Endothelial cell of umbilical vein (primary cell): Measurements from ENCODE around the gene G6PC2. TPM values are rescaled to one million over a fixed set of nuclear protein-coding genes. Genes with fewer than 3 reads are reported as not detected.

Experiments used
- BruUV-seq: library from RNA; stranded (reverse); fragments of 400-500 nt; replicated peaks from 2 replicates; lab custom pipeline; 2021; lab: Mats Ljungman, UMichigan
- CTCF ChIA-PET: fragments of 300-600, 350-600 bp; sonication (Branson Sonifier 250); formaldehyde crosslinking; loops from one replicate; lab custom pipeline; 2021; ENCODE audit warnings: antibody characterized with exemption, inconsistent platforms; lab: Charles Lee
- POLR2A ChIA-PET: fragments of 300-600, 350-600 bp; sonication (Branson Sonifier 250); formaldehyde crosslinking; loops from one replicate; lab custom pipeline; 2021; ENCODE audit warnings: antibody characterized with exemption, inconsistent platforms; lab: Charles Lee
- DNase-seq: peaks from one replicate; pipeline ENCODE4 v3.0.0-alpha.2; 2011; ENCODE audit warnings: low read depth, low spot score
- FAIRE-seq: peaks from 2 replicates; lab custom pipeline; 2011; peaks lifted over from hg19 to GRCh38; lab: Jason Lieb, UNC
- H2AFZ ChIP-seq: 2 replicates; pipeline ENCODE4 v1.6.0; 2012; ENCODE audit warnings: low read depth, low read length, control low read depth, inconsistent platforms
- H3K27ac ChIP-seq: 2 replicates; pipeline ENCODE4 v1.5.1; 2011; ENCODE audit warnings: low read depth, mild to moderate bottlenecking, control low read depth, low read length, moderate library complexity; ENCODE audit not compliant: insufficient read depth
- H3K27me3 ChIP-seq, 2 experiments: 2 replicates each; pipeline versions ENCODE4 v1.6.0 to v1.6.1; 2011; ENCODE audit warnings: low read length in 2 of 2, mixed read lengths in 1 of 2; ENCODE audit not compliant: control insufficient read depth in 2 of 2, insufficient read depth in 2 of 2
- H3K36me3 ChIP-seq, 2 experiments: 2 replicates in 1 of 2; 3 replicates in 1 of 2; pipeline ENCODE4 v1.5.1; 2011; ENCODE audit warnings: low read length in 2 of 2, mild to moderate bottlenecking in 1 of 2, moderate library complexity in 1 of 2; ENCODE audit not compliant: control insufficient read depth in 2 of 2, insufficient read depth in 2 of 2; ENCODE audit errors: extremely low read depth in 1 of 2
- H3K4me1 ChIP-seq: 3 replicates; pipeline ENCODE4 v1.5.1; 2011; ENCODE audit warnings: mild to moderate bottlenecking, low read length; ENCODE audit not compliant: control insufficient read depth, insufficient read depth; ENCODE audit errors: extremely low read depth
- H3K4me2 ChIP-seq: 2 replicates; pipeline ENCODE4 v1.6.1; 2011; ENCODE audit warnings: low read length, control low read depth, mixed read lengths; ENCODE audit not compliant: insufficient read depth
- H3K4me3 ChIP-seq, 3 experiments: fragments of 200-600 bp in 1 of 3; sonication (generic), shearing (Covaris generic) in 1 of 3; replicated peaks in 1 of 3; 2 replicates each; pipeline ENCODE4 v1.5.1; 2011 to 2016; ENCODE audit warnings: control low read depth in 3 of 3, low read length in 3 of 3, mild to moderate bottlenecking in 2 of 3, inconsistent platforms in 1 of 3, low read depth in 1 of 3, moderate library complexity in 1 of 3; ENCODE audit not compliant: insufficient read depth in 1 of 3
- H3K79me2 ChIP-seq: 2 replicates; pipeline ENCODE4 v1.6.0; 2012; ENCODE audit warnings: low read length, inconsistent platforms; ENCODE audit not compliant: control insufficient read depth, insufficient read depth
- H3K9ac ChIP-seq: replicated peaks from 2 replicates; pipeline ENCODE3; 2011; ENCODE audit warnings: low read length, control low read depth; ENCODE audit not compliant: insufficient read depth; ENCODE audit errors: extremely low read depth
- H3K9me1 ChIP-seq: replicated peaks from 3 replicates; pipeline ENCODE4 v1.6.0; 2011; ENCODE audit warnings: mild to moderate bottlenecking, low read length; ENCODE audit not compliant: control insufficient read depth, insufficient read depth; ENCODE audit errors: extremely low read depth
- H3K9me3 ChIP-seq: replicated peaks from 2 replicates; pipeline ENCODE4 v1.5.1; 2012; ENCODE audit warnings: low read length, inconsistent platforms; ENCODE audit not compliant: control insufficient read depth, insufficient read depth
- H4K20me1 ChIP-seq: replicated peaks from 2 replicates; pipeline ENCODE3; 2011; ENCODE audit warnings: mild to moderate bottlenecking, low read length; ENCODE audit not compliant: control insufficient read depth, insufficient read depth; ENCODE audit errors: extremely low read depth
- EZH2 ChIP-seq: IDR thresholded peaks from 2 replicates; pipeline ENCODE4 v1.6.1; 2012; ENCODE audit warnings: borderline replicate concordance, low read depth, mild to moderate bottlenecking, moderate library complexity, low read length, inconsistent platforms; ENCODE audit not compliant: severe bottlenecking
- FOS ChIP-seq: IDR thresholded peaks from 2 replicates; pipeline ENCODE4 v1.6.1; 2011; ENCODE audit warnings: mild to moderate bottlenecking, low read length, moderate library complexity, borderline replicate concordance; ENCODE audit not compliant: insufficient read depth
- GATA2 ChIP-seq: IDR thresholded peaks from 2 replicates; pipeline ENCODE4 v1.7.0; 2011; ENCODE audit warnings: low read depth, mild to moderate bottlenecking, moderate library complexity, mixed read lengths, low read length; ENCODE audit not compliant: insufficient read length, insufficient read depth
- JUN ChIP-seq: IDR thresholded peaks from 2 replicates; pipeline ENCODE4 v1.6.1; 2011; ENCODE audit warnings: borderline replicate concordance, low read depth; ENCODE audit not compliant: insufficient read length, insufficient read depth
- MAX ChIP-seq: IDR thresholded peaks from 2 replicates; pipeline ENCODE4 v1.6.1; 2011; ENCODE audit not compliant: insufficient read depth, insufficient read length
- MYC ChIP-seq: IDR thresholded peaks from one replicate; pipeline ENCODE4 v1.6.1; 2011; ENCODE audit warnings: mild to moderate bottlenecking, low read depth, low read length
- POLR2A ChIP-seq: IDR thresholded peaks from 2 replicates; pipeline ENCODE4 v1.6.1; 2012; ENCODE audit warnings: low read depth, mild to moderate bottlenecking, control low read depth, low read length
- POLR2AphosphoS5 ChIP-seq: IDR thresholded peaks from 2 replicates; pipeline ENCODE4 v1.6.1; 2012; ENCODE audit warnings: low read depth, mild to moderate bottlenecking, control low read depth, low read length, moderate library complexity; ENCODE audit not compliant: insufficient read depth
- dilution Hi-C: fragments of 300-500 bp; cut with MboI; formaldehyde crosslinking; loops from one replicate; pipeline ENCODE4 v1.15.0; 2019; ENCODE audit warnings: low sequenced_read_pairs; ENCODE audit not compliant: extremely low pct_ligation_motif_present
- intact Hi-C: fragments of 100-400 bp; cut with micrococcal nuclease; formaldehyde crosslinking; loops from one replicate; pipeline ENCODE4 v1.10.0; 2022
- polyA plus RNA-seq, 4 experiments: library from polyadenylated mRNA; depleted of rRNA in 3 of 4; stranded (reverse) in 3 of 4; unstranded in 1 of 4; fragments of >200 nt; gene quantifications; 2 replicates each; pipeline versions ENCODE4 v1.2.1 to v1.2.3, GENCODE V29; 2011 to 2012; ENCODE audit warnings: missing spikeins in 1 of 4
- total RNA-seq: library from RNA; stranded (reverse); gene quantifications from 2 replicates; pipeline ENCODE4 v1.2.3, GENCODE V29; 2021
- TF ChIP-seq, protein P1 (sequence below), 2 donors: IDR thresholded peaks; 1 replicate in 1 of 2; 2 replicates in 1 of 2; pipeline ENCODE4 v1.5.1; 2011; ENCODE audit warnings: low read length in 2 of 2, mild to moderate bottlenecking in 2 of 2, moderate library complexity in 2 of 2, control low read depth in 1 of 2, inconsistent platforms in 1 of 2, low read depth in 1 of 2; ENCODE audit not compliant: insufficient read depth in 1 of 2; ENCODE audit errors: extremely low read depth in 1 of 2

G6PC2 gene
- total and polyA plus RNA-seq, 2 donors (not counting 3 experiments of a cell fraction or from before 2014, with no cell fraction given), result not detected

DNA sequence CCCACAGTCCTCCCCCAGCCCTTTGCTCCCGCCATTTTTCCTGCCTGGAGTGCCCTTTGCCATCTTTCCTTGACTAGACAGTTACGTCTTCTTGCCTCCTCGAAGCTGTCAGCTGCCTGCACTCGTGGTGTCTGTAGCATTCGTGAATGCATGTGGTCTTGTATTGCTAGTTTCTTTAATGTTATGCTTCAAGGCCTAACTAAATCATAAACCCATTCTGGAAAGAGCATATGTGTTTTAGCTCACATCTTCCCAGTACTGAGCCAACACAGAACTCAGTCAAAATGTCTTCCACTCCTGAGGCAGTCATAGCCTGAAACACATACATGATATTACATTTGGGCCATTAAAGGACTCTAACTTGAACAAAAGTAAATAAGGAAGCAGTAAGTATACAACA lies 46.4 kb upstream of the G6PC2 start:
- Histone ChIP-seq H3K9me3 (no peaks in the 10 kb centered on the region), H3K27me3 (no peaks in the 10 kb centered on the region), H3K27ac (no peak overlapping the region), H4K20me1 (no peaks in the 10 kb centered on the region), H3K9me1 (no peaks in the 10 kb centered on the region), H3K4me1 (peaks cover 2% of the 10 kb centered on the region), H2AFZ (no peak overlapping the region), H3K4me2 (no peak overlapping the region), H3K36me3 (no peaks in the 10 kb centered on the region), H3K4me3 (no peak overlapping the region), H3K9ac (no peak overlapping the region), H3K79me2 (no peaks in the 10 kb centered on the region)
- CTCF ChIA-PET, result no interaction called here
- POLR2A ChIA-PET, result no interaction called here
- DNase-seq, result no peak
- no peak for FAIRE-seq
- dilution Hi-C loops, result no loop called here
- intact Hi-C loops, result no loop called here
- TF ChIP-seq EZH2, result no peak
- TF ChIP-seq JUN, result no peak
- TF ChIP-seq FOS, result no peak
- TF ChIP-seq, protein P1, sequence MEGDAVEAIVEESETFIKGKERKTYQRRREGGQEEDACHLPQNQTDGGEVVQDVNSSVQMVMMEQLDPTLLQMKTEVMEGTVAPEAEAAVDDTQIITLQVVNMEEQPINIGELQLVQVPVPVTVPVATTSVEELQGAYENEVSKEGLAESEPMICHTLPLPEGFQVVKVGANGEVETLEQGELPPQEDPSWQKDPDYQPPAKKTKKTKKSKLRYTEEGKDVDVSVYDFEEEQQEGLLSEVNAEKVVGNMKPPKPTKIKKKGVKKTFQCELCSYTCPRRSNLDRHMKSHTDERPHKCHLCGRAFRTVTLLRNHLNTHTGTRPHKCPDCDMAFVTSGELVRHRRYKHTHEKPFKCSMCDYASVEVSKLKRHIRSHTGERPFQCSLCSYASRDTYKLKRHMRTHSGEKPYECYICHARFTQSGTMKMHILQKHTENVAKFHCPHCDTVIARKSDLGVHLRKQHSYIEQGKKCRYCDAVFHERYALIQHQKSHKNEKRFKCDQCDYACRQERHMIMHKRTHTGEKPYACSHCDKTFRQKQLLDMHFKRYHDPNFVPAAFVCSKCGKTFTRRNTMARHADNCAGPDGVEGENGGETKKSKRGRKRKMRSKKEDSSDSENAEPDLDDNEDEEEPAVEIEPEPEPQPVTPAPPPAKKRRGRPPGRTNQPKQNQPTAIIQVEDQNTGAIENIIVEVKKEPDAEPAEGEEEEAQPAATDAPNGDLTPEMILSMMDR (IDR thresholded peaks at IDR 0.05; ENCODE audit: extremely low read depth in 1 of 2, insufficient read depth in 1 of 2, low read depth in 1 of 2, low read length in 2 of 2), result no peak
- BruUV-seq, result no TSS peak

DNA sequence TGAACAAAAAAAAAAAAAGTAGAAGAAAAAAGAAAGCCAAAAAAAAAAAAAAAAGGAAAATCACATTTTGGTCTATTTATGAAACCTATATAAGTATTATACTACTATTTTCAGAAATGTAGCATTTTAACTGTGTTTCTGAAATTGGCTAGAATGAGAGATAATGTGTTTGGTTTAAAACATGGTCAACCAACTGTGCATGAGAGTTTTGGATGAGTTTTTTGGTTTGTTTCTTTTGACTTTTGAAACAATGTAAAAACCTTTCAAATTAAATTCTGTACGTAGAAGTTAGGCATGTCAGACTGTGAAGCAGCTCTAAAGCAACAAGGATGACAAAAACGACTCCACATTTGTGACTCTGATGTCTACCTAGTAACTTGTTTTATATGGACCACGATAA lies 45.5 kb upstream of the G6PC2 start:
- Histone ChIP-seq H3K36me3 (no peaks in the 10 kb centered on the region), H3K9me3 (no peaks in the 10 kb centered on the region), H3K9ac (no peak overlapping the region), H3K4me2 (no peak overlapping the region), H3K9me1 (no peaks in the 10 kb centered on the region), H3K27ac (no peak overlapping the region), H2AFZ (no peak overlapping the region), H3K79me2 (no peaks in the 10 kb centered on the region), H3K27me3 (no peaks in the 10 kb centered on the region), H3K4me1 (peaks cover 2% of the 10 kb centered on the region), H4K20me1 (no peaks in the 10 kb centered on the region), H3K4me3 (no peak overlapping the region)
- BruUV-seq, result no TSS peak
- FAIRE-seq (no peak), DNase-seq (no peak)
- intact Hi-C loops, result no loop called here
- dilution Hi-C loops, result no loop called here
- POLR2A ChIA-PET, result no interaction called here
- CTCF ChIA-PET, result no interaction called here
- TF ChIP-seq JUN (no peak), GATA2 (no peak), MYC (no peak), POLR2A (no peak), EZH2 (no peak), FOS (no peak), POLR2AphosphoS5 (no peak), MAX (no peak)
- TF ChIP-seq, protein P1 (IDR thresholded peaks at IDR 0.05; ENCODE audit: extremely low read depth in 1 of 2, insufficient read depth in 1 of 2, low read depth in 1 of 2, low read length in 2 of 2), result no peak
